ENCODE results near the gene SRC.

Gene SRC

GRCh38 chr20:37393196-37393862 lies 47.4 kb downstream of the SRC start:
- Histone ChIP-seq H3K4me3 (ENCODE audit: insufficient read depth, low read length, poor library complexity, severe bottlenecking) (no peak overlapping the region), H4K20me1 (ENCODE audit: low read depth, low read length) (no peaks in the 10 kb centered on the region), H3K79me2 (ENCODE audit: insufficient read depth, low read length) (no peaks in the 10 kb centered on the region), H3K27me3 (ENCODE audit: low read length) (no peaks in the 10 kb centered on the region), H3K36me3 (ENCODE audit: low read length) (no peaks in the 10 kb centered on the region), H3K27ac (ENCODE audit: low read depth, low read length) (no peak overlapping the region), H3K9ac (ENCODE audit: low read length) (no peak overlapping the region), H3K4me2 (ENCODE audit: low read depth, low read length, poor library complexity, severe bottlenecking) (no peak overlapping the region), H2AFZ (ENCODE audit: low read depth, low read length, severe bottlenecking) (no peak overlapping the region), H3F3A (ENCODE audit: insufficient read depth) (no peaks in the 10 kb centered on the region), H3K9me2 (replicated peaks; ENCODE audit: insufficient read depth, low read length) (no peaks in the 10 kb centered on the region), H3K9me3 (ENCODE audit: insufficient read depth, low read length) (no peaks in the 10 kb centered on the region)
- TF ChIP-seq CTCF (IDR thresholded peaks at IDR 0.05; ENCODE audit: insufficient read depth, low read length, poor library complexity, severe bottlenecking), result no peak

GRCh38 chr20:37393863-37394542 lies 48.1 kb downstream of the SRC start:
- no peaks in the 10 kb centered on the region for H3K36me3 ChIP-seq (ENCODE audit: low read length)
- H3K79me2 ChIP-seq (ENCODE audit: insufficient read depth, low read length), result no peaks in the 10 kb centered on the region
- no peaks in the 10 kb centered on the region for H3K27me3 ChIP-seq (ENCODE audit: low read length)
- no peak overlapping the region for H3K4me3 ChIP-seq (ENCODE audit: insufficient read depth, low read length, poor library complexity, severe bottlenecking)
- no peak for TF ChIP-seq CTCF (IDR thresholded peaks at IDR 0.05; ENCODE audit: insufficient read depth, low read length, poor library complexity, severe bottlenecking)
- TF ChIP-seq EZH2phosphoT487 (conservative IDR thresholded peaks at IDR 0.05; ENCODE audit: low read length), result no peak
- no peak overlapping the region for H2AFZ ChIP-seq (ENCODE audit: low read depth, low read length, severe bottlenecking)
- no peaks in the 10 kb centered on the region for H3F3A ChIP-seq (ENCODE audit: insufficient read depth)
- no peaks in the 10 kb centered on the region for H4K20me1 ChIP-seq (ENCODE audit: low read depth, low read length)
- no peaks in the 10 kb centered on the region for H3K9me2 ChIP-seq (replicated peaks; ENCODE audit: insufficient read depth, low read length)
- no peaks in the 10 kb centered on the region for H3K9me3 ChIP-seq (ENCODE audit: insufficient read depth, low read length)
- no peak overlapping the region for H3K9ac ChIP-seq (ENCODE audit: low read length)
- no peak overlapping the region for H3K27ac ChIP-seq (ENCODE audit: low read depth, low read length)
- H3K4me2 ChIP-seq (ENCODE audit: low read depth, low read length, poor library complexity, severe bottlenecking), result no peak overlapping the region

GRCh38 chr20:37394543-37395409 lies 48.8 kb downstream of the SRC start:
- Histone ChIP-seq H3K4me2 (ENCODE audit: low read depth, low read length, poor library complexity, severe bottlenecking) (no peak overlapping the region), H3K36me3 (ENCODE audit: low read length) (no peaks in the 10 kb centered on the region), H3K27me3 (ENCODE audit: low read length) (no peaks in the 10 kb centered on the region), H3K4me3 (ENCODE audit: insufficient read depth, low read length, poor library complexity, severe bottlenecking) (no peak overlapping the region), H3K27ac (ENCODE audit: low read depth, low read length) (no peak overlapping the region), H2AFZ (ENCODE audit: low read depth, low read length, severe bottlenecking) (no peak overlapping the region), H4K20me1 (ENCODE audit: low read depth, low read length) (no peaks in the 10 kb centered on the region), H3K9me2 (replicated peaks; ENCODE audit: insufficient read depth, low read length) (no peaks in the 10 kb centered on the region), H3K9me3 (ENCODE audit: insufficient read depth, low read length) (no peaks in the 10 kb centered on the region), H3F3A (ENCODE audit: insufficient read depth) (no peaks in the 10 kb centered on the region), H3K79me2 (ENCODE audit: insufficient read depth, low read length) (no peaks in the 10 kb centered on the region), H3K9ac (ENCODE audit: low read length) (no peak overlapping the region)
- TF ChIP-seq EZH2phosphoT487 (conservative IDR thresholded peaks at IDR 0.05; ENCODE audit: low read length), result no peak
- TF ChIP-seq CTCF (IDR thresholded peaks at IDR 0.05; ENCODE audit: insufficient read depth, low read length, poor library complexity, severe bottlenecking), result no peak

All from SU-DHL-6 (cell line).